HCT116 (cell line): Measurements from ENCODE around the gene PPARGC1A. TPM values are rescaled to one million over a fixed set of nuclear protein-coding genes. Genes with fewer than 3 reads are reported as not detected.

Source experiments
- ATAC-seq: fragments of 200-7000 bp; cut with Tn5 transposase; 2 replicates; pipeline ENCODE4 v1.9.1; 2020; ENCODE audit warnings: mild to moderate bottlenecking, moderate library complexity
- BruUV-seq: library from RNA; stranded (reverse); fragments of 400-500 nt; replicated peaks from 2 replicates; lab custom pipeline; 2021; lab: Mats Ljungman, UMichigan
- CTCF ChIA-PET: fragments of 300-600 bp; sonication (Branson Sonifier 250); formaldehyde crosslinking; loops from one replicate; lab custom pipeline; 2021; ENCODE audit warnings: antibody characterized with exemption; lab: Charles Lee
- POLR2A ChIA-PET: fragments of 300-600, 350-600 bp; sonication (Branson Sonifier 250); formaldehyde crosslinking; loops from one replicate; lab custom pipeline; 2021; ENCODE audit warnings: antibody characterized with exemption; lab: Charles Lee
- RAD21 ChIA-PET, 2 experiments: fragments of 300-600 bp; sonication (Branson Sonifier 250); formaldehyde crosslinking; loops; one replicate each; lab custom pipeline; 2023; ENCODE audit warnings: low total read pairs in 2 of 2; ENCODE audit not compliant: uncharacterized antibody in 2 of 2, unreplicated experiment in 2 of 2, low non-redundant PET in 1 of 2; lab: Charles Lee
- DNase-seq: peaks from one replicate; pipeline ENCODE4 v3.0.0-alpha.2; 2010; ENCODE audit warnings: low read depth, low spot score
- H2AFZ ChIP-seq: fragments of 200-600 bp; shearing (Covaris generic), sonication (generic); 2 replicates; pipeline ENCODE4 v1.6.1; 2017; ENCODE audit warnings: low read depth, mixed run types, mixed read lengths, antibody characterized with exemption, low read length; ENCODE audit not compliant: poor library complexity, severe bottlenecking
- H3K27ac ChIP-seq: 2 replicates; pipeline ENCODE4 v1.5.1; 2012; ENCODE audit warnings: low read depth, low read length
- H3K27me3 ChIP-seq: fragments of 200-600 bp; sonication (generic); 2 replicates; pipeline ENCODE4 v1.6.1; 2016; ENCODE audit warnings: mixed run types, low read length, mixed read lengths; ENCODE audit not compliant: insufficient read depth
- H3K36me3 ChIP-seq, 2 experiments: fragments of 200-500 bp in 1 of 2; fragments of 200-600 bp in 1 of 2; sonication (Bioruptor generic) in 1 of 2; sonication (generic) in 1 of 2; 2 replicates each; pipeline versions ENCODE4 v1.5.1 to v1.6.1; 2014 to 2016; ENCODE audit warnings: low read length in 2 of 2, inconsistent platforms in 1 of 2, mixed read lengths in 1 of 2, mixed run types in 1 of 2; ENCODE audit not compliant: insufficient read depth in 2 of 2, control insufficient read depth in 1 of 2
- H3K4me1 ChIP-seq, 2 experiments: fragments of 200-600 bp in 1 of 2; sonication (generic) in 1 of 2; 2 replicates each; pipeline versions ENCODE4 v1.5.1 to v1.6.1; 2012 to 2017; ENCODE audit warnings: low read length in 2 of 2, inconsistent platforms in 1 of 2, mild to moderate bottlenecking in 1 of 2, mixed read lengths in 1 of 2, mixed run types in 1 of 2, moderate library complexity in 1 of 2; ENCODE audit not compliant: insufficient read depth in 2 of 2, control insufficient read depth in 1 of 2
- H3K4me2 ChIP-seq: fragments of 200-600 bp; sonication (generic); 2 replicates; pipeline ENCODE4 v1.6.1; 2017; ENCODE audit warnings: mixed run types, low read length, mixed read lengths
- H3K4me3 ChIP-seq, 2 experiments: fragments of 200-600 bp in 1 of 2; sonication (generic) in 1 of 2; replicated peaks in 1 of 2; 2 replicates each; pipeline ENCODE4 v1.5.1; 2011 to 2016; ENCODE audit warnings: low read length in 2 of 2, control low read depth in 1 of 2, low read depth in 1 of 2, mild to moderate bottlenecking in 1 of 2, mixed read lengths in 1 of 2, mixed run types in 1 of 2
- H3K79me2 ChIP-seq: fragments of 200-600 bp; sonication (generic); 2 replicates; pipeline ENCODE4 v1.6.1; 2017; ENCODE audit warnings: mild to moderate bottlenecking, mixed run types, low read length, moderate library complexity, mixed read lengths; ENCODE audit not compliant: insufficient read depth
- H3K9ac ChIP-seq: fragments of 200-600 bp; sonication (generic); 2 replicates; pipeline ENCODE4 v1.6.1; 2016; ENCODE audit warnings: low read length, mixed read lengths
- H3K9me2 ChIP-seq: fragments of 200-600 bp; sonication (generic), shearing (Covaris generic); 2 replicates; pipeline ENCODE4 v1.6.1; 2017; ENCODE audit warnings: mixed run types, mild to moderate bottlenecking, moderate library complexity; ENCODE audit not compliant: insufficient read depth
- H3K9me3 ChIP-seq, 2 experiments: fragments of 200-500 bp in 1 of 2; fragments of 200-600 bp in 1 of 2; sonication (Bioruptor generic) in 1 of 2; sonication (generic) in 1 of 2; 2 replicates each; pipeline ENCODE4 v1.6.1; 2014 to 2017; ENCODE audit warnings: low read length in 2 of 2, mixed read lengths in 2 of 2, inconsistent platforms in 1 of 2, low read depth in 1 of 2, mild to moderate bottlenecking in 1 of 2, mixed run types in 1 of 2, moderate library complexity in 1 of 2; ENCODE audit not compliant: control insufficient read depth in 1 of 2, insufficient read depth in 1 of 2
- H4K20me1 ChIP-seq: fragments of 200-600 bp; sonication (generic), shearing (Covaris generic); 2 replicates; pipeline ENCODE4 v1.6.1; 2017; ENCODE audit warnings: mixed run types, mild to moderate bottlenecking, moderate library complexity; ENCODE audit not compliant: insufficient read depth
- ATF3 ChIP-seq: IDR thresholded peaks from 2 replicates; pipeline ENCODE4 v1.6.1; 2012
- CBX3 ChIP-seq: IDR thresholded peaks from 2 replicates; pipeline ENCODE4 v1.6.1; 2012; ENCODE audit warnings: low read depth
- CEBPB ChIP-seq: IDR thresholded peaks from 2 replicates; pipeline ENCODE4 v1.6.1; 2012; ENCODE audit warnings: low read depth
- ELF1 ChIP-seq: IDR thresholded peaks from 2 replicates; pipeline ENCODE4 v1.6.1; 2012; ENCODE audit warnings: low read depth, borderline replicate concordance
- EZH2phosphoT487 ChIP-seq: fragments of 200-600 bp; IDR thresholded peaks from 2 replicates; pipeline ENCODE4 v1.6.1; 2018; ENCODE audit warnings: antibody characterized with exemption, borderline replicate concordance
- FOSL1 ChIP-seq: IDR thresholded peaks from 2 replicates; pipeline ENCODE4 v1.6.1; 2012; ENCODE audit warnings: low read depth
- POLR2A ChIP-seq: IDR thresholded peaks from 2 replicates; pipeline ENCODE4 v1.7.0; 2011; ENCODE audit warnings: borderline replicate concordance; ENCODE audit not compliant: insufficient read depth, insufficient read length; ENCODE audit errors: extremely low read depth
- RAD21 ChIP-seq: IDR thresholded peaks from 2 replicates; pipeline ENCODE4 v1.6.1; 2012; ENCODE audit warnings: low read depth, mild to moderate bottlenecking
- SP1 ChIP-seq: IDR thresholded peaks from 2 replicates; pipeline ENCODE4 v1.6.1; 2012; ENCODE audit warnings: low read depth
- YY1 ChIP-seq: IDR thresholded peaks from 2 replicates; pipeline ENCODE4 v1.6.1; 2011; ENCODE audit warnings: low read length, low read depth, moderate library complexity, mild to moderate bottlenecking; ENCODE audit not compliant: insufficient replicate concordance; ENCODE audit errors: extremely low read depth
- ZBTB33 ChIP-seq: IDR thresholded peaks from 2 replicates; pipeline ENCODE4 v1.6.1; 2011; ENCODE audit warnings: mild to moderate bottlenecking, low read length, moderate library complexity; ENCODE audit not compliant: insufficient replicate concordance; ENCODE audit errors: extremely low read depth
- intact Hi-C: fragments of 100-400 bp; cut with micrococcal nuclease; formaldehyde crosslinking; loops from 2 replicates; pipeline ENCODE4 v1.10.0; 2022
- total RNA-seq: library from RNA; stranded (reverse); gene quantifications from one replicate; pipeline ENCODE4 v1.2.1, GENCODE V29; 2021; ENCODE audit not compliant: unreplicated experiment

The PPARGC1A gene
- total RNA-seq, 1 experiment from 2014 or later = not detected

GRCh38 chr4:23773884-23774636 lies 115.8 kb downstream of the PPARGC1A start:
- H3K79me2 ChIP-seq = no peaks in the 10 kb centered on the region
- H3K27me3 ChIP-seq = no peaks in the 10 kb centered on the region
- CTCF ChIA-PET = no interaction called here
- H3K9me3 ChIP-seq = peaks cover 3 to 13% of the 10 kb centered on the region in 2 experiments; a peak in 2 of 4 replicates
- no peak for DNase-seq
- no peak overlapping the region for H3K9ac ChIP-seq
- intact Hi-C loops = no loop called here
- RAD21 ChIA-PET = no interaction called here
- no peak overlapping the region for H3K4me2 ChIP-seq
- POLR2A ChIA-PET = no interaction called here
- ATAC-seq = no peak
- no peaks in the 10 kb centered on the region for H3K36me3 ChIP-seq
- TF ChIP-seq FOSL1 (no peak), CEBPB (no peak), ATF3 (no peak), ELF1 (no peak), ZBTB33 (no peak), CBX3 (no peak), YY1 (no peak), RAD21 (no peak), EZH2phosphoT487 (no peak), POLR2A (no peak), SP1 (no peak)
- no TSS peak for BruUV-seq
- H3K4me1 ChIP-seq = no peaks in the 10 kb centered on the region
- no peak overlapping the region for H3K4me3 ChIP-seq
- H4K20me1 ChIP-seq = no peaks in the 10 kb centered on the region
- H2AFZ ChIP-seq = no peak overlapping the region
- H3K9me2 ChIP-seq = no peaks in the 10 kb centered on the region
- no peak overlapping the region for H3K27ac ChIP-seq
